Daoy (cell line): ENCODE results near the gene CAPN7. TPM values are rescaled to one million over a fixed set of nuclear protein-coding genes. Genes with fewer than 3 reads are reported as not detected.

ENCODE experiments used
- DNase-seq: peaks from one replicate; pipeline ENCODE4 v3.0.0-alpha.2; 2015; ENCODE audit warnings: low read depth
- total RNA-seq: library from RNA; depleted of rRNA; stranded (reverse); fragments of >200 nt; shearing (Covaris generic); gene quantifications from 2 replicates; pipeline ENCODE4 v1.2.3, GENCODE V29; 2014

CAPN7 gene
- total RNA-seq, 1 experiment from 2014 or later, result 34.1 TPM

DNA sequence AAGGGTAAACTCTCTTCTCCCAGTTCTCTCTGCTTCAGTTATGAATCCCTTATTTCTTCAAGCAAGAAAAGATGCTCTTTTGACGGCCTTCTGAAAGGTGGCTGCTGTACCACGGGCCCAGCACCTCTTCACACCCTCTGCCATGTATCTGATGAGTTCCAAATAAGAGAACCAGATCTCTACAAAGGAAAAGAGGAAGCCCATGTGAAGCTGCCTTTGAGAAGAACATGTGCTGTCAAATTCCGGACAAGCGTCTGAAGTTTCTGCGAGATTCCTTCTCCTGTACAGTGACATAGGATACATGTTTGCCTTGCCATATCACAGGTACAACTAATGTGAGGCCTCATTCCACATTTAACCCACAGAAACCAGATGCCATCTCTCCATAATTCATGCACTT lies 67.2 kb downstream of the CAPN7 start:
- DNase-seq, result no peak

DNA sequence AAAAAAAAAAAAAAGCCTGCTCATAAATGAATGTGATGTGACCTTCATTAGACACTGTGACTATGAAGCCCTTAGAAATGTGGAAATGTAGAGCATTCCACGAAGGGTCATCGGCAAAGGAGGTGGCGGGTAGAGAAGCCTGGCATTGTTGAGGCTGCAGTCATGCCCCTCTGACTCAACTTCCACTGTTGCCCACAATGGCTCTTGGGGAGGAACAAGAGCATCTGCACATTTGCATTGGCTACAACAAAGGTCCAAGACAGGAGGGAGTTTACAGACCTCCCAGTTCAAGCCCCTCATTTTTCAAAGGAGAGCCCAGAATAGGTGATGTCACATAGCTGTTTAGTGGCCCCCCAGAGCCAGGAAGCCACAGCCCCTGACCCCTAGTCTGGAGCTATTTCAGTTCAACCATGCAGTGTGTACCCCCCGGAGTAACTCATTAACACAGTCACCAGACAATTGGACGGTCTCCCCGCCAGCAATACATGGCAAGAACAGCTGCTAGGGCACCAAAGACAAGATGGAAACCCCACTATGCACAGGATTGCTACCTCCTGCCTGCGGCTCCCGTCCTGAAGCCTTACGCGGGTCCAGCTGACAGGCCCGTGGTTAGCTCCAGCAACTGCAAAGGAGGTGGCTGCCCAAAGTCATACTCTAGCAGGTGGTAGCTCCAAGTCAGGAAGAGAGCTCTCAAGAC lies 70.1 kb downstream of the CAPN7 start:
- DNase-seq, result peak; percentile 32

DNA sequence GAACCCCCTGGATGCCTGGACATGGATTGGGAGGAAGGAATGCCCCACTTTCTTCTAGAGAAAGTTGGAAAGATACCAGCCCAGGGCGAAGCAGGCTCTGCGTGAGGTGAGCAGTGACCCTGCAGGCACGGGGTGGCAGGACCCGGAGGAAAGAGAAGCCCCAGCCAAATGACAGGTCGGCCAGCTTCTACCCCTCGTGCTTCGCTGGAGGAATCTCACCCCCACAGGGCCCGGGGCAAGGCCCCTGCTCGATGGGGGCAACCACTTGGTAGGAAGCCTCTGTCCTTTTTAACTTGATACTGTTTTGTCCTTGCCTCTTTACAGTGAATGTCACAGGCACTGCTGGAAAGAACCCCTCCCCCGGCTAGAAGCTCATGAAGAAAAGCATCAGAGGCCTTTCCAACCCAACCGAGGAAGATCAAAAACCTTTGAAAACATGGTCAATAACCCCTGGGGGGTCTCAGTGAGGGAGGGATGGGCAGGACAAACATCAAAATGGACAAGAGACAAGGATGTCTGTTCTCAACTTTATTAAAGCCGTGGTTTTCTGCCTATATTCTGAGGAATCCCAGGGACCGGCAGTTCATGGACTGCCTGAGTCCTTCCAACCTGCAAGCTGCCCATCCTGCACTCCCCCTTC lies 71.9 kb downstream of the CAPN7 start:
- DNase-seq, result no peak

DNA sequence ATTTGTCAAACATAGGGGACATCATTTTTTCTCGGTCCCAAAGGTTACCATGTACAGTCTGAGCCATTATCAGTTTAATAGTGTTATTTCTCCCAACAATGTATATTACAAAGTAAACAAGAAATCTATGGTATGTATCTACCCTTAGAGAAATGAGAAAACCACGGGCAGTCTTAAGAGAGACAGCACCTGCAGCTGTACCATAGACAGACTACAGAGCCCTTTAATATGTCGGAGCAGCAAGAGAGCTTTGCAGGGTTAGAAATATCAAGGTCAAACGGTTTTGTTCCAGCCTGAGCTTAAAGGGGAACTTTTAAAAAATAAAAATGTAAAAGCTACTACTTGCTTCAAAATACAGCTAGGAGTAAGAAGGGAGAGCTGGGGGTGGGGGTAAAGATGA lies 73.2 kb downstream of the CAPN7 start:
- no peak for DNase-seq

DNA sequence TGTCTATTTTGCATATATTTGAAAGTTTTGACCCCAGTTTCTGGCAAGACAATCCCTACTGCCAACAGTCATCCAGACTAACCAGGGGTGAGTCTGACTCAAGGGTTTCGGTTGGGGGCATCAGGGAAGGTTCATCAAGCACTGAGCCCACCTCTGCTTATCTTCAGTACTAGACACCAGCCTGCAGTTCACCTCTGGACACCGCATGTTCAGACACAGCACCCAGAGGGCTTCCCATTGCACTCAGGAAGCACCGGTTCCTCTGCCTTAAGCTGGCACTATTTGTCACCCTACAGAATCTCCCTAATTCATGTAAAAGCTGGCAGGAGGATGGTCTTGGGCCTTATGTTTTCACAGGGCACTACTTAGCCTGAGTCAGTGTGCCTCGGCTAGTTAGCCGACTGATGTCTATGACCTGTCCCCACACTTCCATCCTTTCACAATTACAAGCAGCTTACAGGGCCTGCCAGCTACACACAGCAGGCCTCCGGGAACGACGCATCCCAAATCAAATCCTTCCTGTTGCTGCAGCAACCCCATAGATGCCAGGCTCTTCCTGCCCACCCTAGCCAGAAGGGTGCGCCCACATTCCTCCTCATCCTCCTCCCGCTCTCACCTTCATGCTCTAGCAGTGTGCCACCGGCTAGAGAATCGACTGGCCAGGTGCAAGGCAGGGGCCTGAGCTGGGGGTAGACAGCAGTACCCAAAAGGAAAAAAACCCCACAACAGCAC lies 73.8 kb downstream of the CAPN7 start:
- DNase-seq, result no peak

DNA sequence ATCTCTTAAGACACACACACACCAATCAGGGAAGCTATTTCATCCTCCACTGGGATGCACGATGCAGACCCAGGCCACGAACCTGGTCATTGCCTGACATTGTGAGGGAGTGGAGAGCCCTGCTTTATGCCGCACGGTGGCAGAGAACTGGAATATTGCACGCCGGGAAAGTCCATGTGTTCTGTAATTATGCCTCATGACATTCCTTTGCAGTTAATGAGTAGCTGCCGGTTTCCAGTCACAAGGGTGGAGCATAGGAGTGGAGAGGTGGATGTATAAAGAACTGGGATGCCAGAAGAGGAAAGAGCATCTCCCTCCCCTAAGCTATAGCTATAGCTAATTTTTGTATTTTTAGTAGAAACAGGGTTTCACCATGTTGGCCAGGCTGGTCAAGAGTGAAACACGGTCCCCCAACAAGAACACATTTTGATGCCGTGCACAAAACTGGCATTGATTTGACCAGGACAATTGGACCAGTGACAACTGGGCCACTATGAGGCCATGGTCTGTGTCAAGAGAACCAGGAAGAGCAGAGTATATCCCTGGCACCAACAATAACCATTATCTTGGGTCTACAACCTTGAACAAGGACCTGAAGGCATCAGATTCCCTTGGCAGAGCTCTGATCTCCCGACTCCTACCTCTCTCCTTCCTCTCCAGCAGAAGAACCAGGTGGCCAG lies 74.9 kb downstream of the CAPN7 start:
- no peak for DNase-seq

DNA sequence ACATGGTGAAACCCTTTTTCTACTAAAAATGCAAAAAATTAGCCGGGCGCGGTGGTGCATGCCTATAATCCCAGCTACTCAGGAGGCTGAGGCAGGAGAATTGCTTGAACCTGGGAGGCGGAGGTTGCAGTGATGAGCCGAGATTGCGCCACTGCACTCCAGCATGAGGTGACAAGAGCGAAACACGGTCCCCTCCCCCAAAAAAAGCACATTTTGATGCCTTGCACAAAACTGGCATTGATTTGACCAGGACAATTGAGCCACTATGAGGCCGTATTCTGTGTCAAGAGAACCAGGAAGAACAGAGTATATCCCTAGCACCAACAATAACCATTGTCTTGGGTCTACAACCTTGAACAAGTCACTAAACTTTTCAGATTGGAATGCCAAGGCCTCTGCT lies 75.8 kb downstream of the CAPN7 start:
- no peak for DNase-seq

DNA sequence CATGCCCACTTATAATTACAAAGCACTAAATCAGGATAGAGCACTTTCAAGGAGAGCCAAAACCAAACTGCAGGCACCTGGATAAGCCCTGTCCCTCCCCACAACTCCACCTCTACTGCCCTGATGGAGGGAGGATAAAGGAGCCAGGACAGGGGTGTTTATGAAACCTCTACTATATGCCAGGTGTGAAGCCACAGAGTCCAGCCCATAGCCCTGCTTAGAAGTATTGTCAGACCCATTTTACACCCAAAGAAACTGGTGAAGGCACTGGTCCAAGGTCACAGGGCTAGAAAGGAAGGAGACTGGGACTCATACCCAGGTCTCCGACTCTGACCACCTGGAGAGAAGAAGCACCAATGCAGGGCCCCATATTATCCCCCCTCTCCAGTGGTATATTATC lies 77.7 kb downstream of the CAPN7 start:
- DNase-seq, result no peak

DNA sequence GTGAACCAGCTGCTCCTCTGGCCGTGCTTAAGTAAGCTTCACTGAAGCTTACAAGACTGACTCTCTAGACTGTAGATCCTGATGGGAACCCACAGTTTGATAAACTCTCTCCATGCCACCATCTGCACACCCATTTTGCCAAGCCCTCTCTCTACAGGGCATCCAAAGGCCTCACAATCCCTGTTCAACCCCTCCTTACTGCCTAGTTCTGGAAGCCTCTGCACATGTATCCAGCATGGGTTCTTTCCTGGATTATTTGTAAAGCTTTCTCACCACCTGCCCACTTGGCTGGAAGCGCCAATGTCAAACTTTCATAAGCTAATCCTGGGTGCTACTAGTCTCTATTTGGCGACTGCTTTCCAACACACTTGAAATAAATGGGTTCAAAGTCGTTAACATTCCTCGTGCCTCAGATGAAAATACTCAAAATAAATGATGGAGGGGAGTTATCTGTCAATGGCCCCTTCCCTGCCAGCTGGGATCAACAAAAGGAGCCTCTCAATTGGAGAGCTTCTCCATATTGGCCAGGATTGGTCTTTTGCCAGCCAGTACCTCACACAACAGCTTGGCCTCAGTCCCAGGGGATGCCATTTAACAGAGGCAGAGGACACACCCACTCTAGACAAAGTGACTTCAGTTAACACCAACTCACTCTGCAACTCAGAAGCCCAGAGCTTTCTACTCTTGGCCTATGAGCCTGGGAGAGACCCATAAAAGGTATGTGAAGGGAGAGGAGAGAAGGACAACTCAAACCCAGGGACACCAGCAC lies 78.3 kb downstream of the CAPN7 start:
- DNase-seq, result peak; percentile 34

DNA sequence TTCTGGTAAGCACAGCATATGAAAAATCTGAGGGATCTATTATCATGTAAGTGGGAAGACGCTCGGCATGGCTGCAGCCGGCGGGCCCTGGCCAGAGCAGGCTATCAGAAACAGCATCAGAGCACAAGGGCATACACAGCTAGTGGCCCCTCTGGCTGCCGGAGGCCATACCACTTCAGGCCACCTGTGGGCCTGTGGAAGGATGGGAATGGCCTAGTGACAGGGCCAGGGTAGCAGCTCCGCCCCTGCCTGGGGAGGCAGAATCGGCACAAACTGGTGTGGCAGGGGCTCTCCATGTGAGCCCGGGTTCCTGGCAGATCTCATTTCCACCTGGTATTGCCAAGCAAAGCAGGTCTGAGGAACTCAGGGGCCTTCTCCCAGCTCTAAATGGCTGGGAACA lies 80.0 kb downstream of the CAPN7 start:
- DNase-seq, result no peak

DNA sequence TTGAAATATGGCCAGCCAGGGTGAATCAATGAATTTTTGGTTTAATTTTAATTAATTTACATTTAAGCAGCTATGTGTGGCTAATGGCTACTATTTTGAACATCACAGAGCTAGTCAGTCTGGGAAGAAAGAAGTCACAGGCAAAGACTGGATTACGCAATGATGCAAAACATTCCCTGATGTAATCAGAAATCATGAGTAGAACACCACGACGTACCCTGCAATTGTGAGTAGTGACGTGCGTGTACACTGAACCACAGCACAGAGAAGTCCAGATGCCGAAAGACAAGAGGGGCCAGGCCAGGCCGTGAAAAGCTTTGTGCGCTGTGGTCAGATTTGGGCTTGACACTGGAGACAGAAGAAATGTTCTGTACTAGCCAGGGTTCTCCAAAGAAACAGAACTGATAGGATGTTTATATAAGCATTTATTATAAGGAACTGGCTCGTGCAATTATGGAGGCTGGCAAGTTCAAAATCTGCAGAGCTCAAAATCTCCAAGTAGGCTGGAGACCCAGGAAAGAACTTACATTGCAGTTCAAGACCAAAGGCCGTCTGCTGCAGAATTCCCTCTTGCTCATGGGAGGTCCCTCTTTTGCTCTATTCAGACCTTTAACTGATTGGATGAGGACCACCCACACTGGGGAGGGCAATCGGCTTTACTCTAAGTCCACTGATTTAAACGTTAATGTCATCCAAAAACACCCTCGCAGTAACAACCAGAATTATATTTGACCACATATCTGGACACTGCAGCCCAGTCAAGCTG lies 81.7 kb downstream of the CAPN7 start:
- no peak for DNase-seq

DNA sequence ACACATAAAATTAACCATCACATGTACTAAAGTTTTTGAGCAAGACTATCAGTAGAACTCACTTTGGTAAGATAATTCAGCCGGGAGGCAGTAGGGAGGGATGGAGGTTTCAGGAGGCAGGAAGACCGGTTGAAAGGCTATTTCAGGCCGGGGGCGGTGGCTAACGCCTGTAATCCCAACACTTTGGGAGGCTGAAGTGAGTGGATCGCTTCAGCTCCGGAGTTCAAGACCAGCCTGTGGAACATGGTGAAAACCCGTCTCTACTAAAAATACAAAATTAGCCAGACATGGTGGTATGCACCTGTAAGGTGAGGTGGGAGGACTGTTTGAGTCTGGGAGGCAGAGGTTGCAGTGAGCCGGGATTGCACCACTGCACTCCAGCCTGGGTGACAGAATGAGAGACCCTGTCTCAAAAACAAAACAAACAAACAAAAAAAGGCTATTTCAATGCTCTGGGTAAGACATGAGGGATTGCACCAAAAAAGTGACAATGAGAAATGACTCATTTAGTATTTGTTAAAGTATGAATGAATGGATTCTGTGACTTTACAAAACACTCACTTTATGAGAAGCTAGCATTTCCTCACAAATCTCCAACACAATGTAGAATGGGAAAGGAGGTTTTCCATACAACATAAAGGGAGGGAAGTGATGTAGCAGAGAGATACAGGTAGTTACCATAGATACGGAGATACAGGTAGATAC lies 82.4 kb downstream of the CAPN7 start:
- DNase-seq, result no peak

DNA sequence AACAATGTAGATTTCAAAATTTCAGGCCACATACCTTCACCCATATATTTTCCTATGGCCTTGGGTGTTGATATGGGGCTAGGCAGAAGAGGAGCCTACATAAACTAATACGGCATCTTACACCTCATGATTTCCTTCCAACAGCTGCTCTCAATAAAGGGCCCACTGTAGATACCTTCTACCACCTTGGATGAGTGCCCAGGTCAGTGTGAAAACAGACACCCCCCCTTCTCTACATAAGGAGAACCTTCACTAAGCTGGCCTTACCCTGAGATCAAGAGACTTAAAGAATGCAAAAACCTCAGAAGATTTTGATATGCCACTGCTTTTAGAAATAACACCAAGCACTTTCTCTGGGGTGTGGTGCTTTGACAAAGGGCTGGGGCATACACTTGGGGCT lies 83.6 kb downstream of the CAPN7 start:
- DNase-seq, result no peak

DNA sequence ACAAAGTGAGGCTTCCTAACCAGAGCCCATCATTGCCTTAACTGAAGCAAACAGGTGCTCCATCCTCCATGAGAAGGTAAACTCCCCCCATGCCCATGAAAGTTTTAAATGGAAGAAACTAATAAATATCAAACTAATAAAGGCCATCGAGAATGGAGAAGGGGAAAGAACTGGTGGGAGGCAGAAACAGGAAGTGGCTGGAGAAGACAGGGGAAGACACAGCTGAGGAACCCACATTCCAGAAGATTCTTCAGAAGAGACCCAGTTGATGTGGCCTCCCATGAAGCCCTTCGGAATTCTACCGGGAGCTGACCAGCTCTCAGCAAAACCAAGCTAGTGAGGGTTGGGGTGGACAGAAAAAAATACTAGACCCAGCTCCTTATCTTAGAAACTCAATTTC lies 84.7 kb downstream of the CAPN7 start:
- no peak for DNase-seq

DNA sequence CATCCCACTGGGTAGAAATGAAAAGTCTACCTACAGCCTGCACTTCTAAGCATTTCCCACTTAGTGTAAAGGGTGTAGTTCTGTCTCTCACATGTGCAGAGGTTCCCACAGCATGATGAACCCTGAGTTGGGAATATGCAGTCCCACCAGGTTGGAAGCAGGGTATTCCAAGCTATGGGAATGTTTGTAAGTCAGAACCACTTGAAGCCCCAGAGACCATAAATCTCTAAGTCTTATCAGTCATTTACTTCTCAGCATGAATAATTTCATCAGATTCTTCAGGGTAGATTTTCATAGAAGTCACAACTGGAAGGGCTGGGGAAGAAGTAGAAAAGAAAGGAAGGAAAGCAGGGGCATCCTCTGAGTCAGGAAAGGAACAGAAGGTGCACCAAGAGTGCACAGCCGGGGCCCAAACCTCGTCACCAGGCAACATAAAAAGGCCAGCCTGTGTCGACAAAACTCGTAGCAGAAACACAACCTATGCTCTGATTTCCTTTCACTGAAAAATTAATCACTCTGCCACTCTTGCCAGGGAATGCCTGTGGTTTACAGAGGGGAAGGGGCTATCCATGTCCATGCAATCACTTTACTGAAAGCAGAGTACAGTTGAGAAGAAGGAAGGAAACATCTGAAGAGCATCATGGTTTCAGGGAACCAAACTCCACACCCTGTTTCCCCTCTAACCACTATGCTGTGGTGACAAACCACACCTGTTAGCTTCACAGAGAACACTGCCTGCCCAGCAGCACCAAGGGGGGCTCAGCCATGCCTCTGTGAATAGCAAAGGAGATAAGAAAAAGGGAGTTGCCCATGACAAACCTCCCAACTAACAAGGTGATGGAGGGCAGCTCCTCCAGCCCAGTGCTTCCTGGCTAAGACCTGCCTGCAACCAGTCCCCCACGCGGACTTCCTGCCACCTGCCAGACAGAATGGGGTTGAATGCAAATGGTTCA lies 85.8 kb downstream of the CAPN7 start:
- DNase-seq, result no peak

DNA sequence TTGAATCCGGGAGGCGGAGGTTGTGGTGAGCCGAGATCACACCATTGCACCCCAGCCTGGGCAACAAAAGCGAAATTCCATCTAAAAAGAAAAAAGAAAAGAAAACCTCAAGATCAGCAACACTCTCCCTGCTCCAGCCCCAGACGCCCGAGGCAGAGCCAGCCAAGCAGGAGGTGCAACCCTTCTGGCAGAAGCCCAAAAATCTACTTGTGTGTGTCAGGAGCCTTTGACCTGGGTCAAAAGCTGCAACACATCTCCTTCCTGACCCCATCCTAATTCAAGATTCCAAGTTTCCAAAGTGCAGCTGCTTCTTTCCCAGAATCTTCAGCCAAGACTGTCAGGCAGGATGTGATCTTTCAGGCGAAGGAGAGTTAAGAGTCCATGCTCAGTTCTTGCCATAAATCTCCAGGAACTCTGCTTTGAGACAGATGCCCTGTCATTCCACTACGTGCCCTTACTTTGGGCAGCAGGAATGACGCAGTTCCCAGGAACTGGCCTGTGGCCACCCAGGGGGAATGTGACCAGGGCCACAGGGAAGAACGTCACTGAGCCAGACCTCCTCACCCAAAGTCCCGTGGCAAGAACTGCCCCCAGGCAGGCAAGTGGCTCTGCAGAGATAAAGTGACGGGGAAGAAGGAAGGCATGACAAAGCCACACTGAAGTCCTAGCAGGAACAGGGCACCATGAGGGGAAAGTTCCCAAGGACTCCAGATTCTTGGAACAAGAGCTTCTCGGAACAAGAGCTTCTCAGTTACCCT lies 86.9 kb downstream of the CAPN7 start:
- DNase-seq, result no peak

DNA sequence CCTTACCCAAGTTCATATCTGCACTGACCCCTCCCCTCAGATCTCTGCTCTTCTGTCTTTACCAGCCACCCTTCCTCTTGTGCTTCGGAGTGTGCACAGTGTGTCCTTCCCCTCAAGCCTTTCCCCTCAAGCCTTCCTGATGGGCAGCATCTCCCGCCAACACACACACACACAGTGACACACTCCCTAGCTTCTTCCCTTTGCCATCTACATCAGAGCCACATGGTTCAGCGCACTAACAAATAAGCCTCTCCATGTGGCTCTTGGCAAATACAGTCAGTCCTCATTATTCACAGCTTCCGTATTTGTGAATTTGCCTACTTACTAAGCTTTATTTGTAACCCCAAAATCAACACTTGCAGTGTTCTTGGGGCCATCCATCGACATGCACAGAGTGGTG lies 88.9 kb downstream of the CAPN7 start:
- no peak for DNase-seq

DNA sequence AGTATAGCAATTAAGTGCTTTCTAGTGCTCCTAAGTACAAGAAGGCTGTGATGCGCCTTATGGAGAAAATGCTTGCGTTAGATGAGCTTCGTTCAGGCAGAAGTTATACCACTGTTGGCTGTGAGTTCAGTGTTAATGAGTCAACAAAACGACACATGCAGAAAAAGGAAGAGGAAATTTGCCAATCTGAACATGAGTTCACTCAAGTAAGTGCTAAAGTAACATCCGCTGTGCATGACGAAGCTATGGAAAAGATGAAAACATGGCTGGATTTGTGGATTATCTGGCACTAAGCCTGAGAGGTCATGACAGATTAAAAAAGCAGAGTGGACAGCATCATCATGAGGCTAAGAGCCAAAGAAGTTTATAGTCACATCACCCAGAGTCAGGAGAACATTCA lies 89.5 kb downstream of the CAPN7 start:
- no peak for DNase-seq
